ENCODE data around the gene CUX1. TPM values are rescaled to one million over a fixed set of nuclear protein-coding genes. Genes with fewer than 3 reads are reported as not detected.
A peak's percentile ranks its signal among the peaks of the same experiment; 100 is the strongest.

The CUX1 gene
- total RNA-seq, 4 donors from 2014 or later = 93.8 to 156 (median 112) TPM

DNA sequence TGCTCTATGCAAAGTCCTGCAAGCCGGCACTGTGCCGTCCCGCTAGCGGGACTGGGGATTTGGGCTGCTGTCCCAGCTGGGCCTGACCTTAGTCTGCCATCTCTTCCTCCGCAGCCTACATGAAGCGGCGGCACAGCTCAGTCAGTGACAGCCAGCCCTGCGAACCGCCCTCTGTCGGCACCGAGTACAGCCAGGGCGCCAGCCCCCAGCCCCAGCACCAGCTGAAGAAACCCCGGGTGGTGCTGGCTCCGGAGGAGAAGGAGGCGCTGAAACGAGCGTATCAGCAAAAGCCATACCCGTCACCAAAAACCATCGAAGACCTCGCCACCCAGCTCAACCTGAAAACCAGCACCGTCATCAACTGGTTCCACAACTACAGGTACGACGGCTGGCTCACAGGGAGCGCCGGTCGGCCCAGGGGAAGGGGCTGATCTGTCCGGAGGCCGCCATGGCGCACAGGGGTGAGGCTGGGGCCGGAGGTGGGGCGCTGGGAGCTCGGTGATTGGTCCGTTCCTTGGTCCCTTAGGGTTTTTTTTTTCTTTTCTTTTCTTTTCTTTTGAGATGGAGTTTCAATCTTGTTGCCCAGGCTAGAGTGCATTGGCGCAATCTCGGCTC, 421.9 kb downstream of the CUX1 start:
- DNase-seq = no peak
- Histone ChIP-seq H3K36me3 (peaks cover 17 to 18% of the 10 kb centered on the region in 2 donors), H3K9me3 (no peaks in the 10 kb centered on the region), H3K4me3 (replicated peaks in 1 of 3) (no peak overlapping the region), H3K27ac (no peak overlapping the region), H3K4me1 (no peaks in the 10 kb centered on the region), H3K27me3 (no peaks in the 10 kb centered on the region)
- intact Hi-C loops (cut with DNase I) = loop anchor here (5.0 to 10.0 kb wide), 3 partner anchors 425 to 637 kb away; partner anchors contain the start of gene CUX1
- WGBS, 2 donors = 97 to 98% methylated on average over 30 to 32 of the region's 35 CpGs
- TF ChIP-seq, protein P1, sequence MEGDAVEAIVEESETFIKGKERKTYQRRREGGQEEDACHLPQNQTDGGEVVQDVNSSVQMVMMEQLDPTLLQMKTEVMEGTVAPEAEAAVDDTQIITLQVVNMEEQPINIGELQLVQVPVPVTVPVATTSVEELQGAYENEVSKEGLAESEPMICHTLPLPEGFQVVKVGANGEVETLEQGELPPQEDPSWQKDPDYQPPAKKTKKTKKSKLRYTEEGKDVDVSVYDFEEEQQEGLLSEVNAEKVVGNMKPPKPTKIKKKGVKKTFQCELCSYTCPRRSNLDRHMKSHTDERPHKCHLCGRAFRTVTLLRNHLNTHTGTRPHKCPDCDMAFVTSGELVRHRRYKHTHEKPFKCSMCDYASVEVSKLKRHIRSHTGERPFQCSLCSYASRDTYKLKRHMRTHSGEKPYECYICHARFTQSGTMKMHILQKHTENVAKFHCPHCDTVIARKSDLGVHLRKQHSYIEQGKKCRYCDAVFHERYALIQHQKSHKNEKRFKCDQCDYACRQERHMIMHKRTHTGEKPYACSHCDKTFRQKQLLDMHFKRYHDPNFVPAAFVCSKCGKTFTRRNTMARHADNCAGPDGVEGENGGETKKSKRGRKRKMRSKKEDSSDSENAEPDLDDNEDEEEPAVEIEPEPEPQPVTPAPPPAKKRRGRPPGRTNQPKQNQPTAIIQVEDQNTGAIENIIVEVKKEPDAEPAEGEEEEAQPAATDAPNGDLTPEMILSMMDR (IDR thresholded peaks at IDR 0.05) = no peak
- no peak for TF ChIP-seq POLR2A (IDR thresholded peaks at IDR 0.05)

DNA sequence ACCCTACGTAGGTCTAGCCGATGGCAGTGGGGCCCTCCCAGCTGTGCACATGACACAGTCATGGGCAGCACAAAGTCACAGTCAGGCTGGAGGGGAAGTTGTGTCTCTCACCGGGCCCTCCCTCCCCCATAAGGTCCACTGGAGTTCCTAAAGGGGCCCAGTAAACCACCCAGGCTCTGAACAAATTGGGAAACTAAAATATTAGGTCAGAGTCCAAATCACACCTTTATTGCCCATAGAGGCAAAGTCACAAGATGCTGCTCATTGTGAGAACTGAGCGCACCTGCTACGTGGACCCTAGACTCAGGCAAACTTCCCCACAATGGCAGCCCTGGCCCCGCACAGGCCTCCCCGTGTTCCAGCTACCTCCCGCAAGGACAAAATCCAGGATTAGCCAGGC, 424.0 kb downstream of the CUX1 start:
- Histone ChIP-seq H3K9me3 (no peaks in the 10 kb centered on the region), H3K27ac (no peak overlapping the region), H3K4me3 (replicated peaks in 1 of 3) (no peak overlapping the region), H3K4me1 (no peaks in the 10 kb centered on the region), H3K36me3 (peaks cover 14 to 17% of the 10 kb centered on the region in 2 donors), H3K27me3 (no peaks in the 10 kb centered on the region)
- 95 to 98% methylated on average over 6 to 8 of the region's 8 CpGs for WGBS, 2 donors
- no peak for DNase-seq
- TF ChIP-seq POLR2A (IDR thresholded peaks at IDR 0.05) = no peak
- TF ChIP-seq, protein P1 (IDR thresholded peaks at IDR 0.05) = no peak
- intact Hi-C loops (cut with DNase I) = no loop called here

DNA sequence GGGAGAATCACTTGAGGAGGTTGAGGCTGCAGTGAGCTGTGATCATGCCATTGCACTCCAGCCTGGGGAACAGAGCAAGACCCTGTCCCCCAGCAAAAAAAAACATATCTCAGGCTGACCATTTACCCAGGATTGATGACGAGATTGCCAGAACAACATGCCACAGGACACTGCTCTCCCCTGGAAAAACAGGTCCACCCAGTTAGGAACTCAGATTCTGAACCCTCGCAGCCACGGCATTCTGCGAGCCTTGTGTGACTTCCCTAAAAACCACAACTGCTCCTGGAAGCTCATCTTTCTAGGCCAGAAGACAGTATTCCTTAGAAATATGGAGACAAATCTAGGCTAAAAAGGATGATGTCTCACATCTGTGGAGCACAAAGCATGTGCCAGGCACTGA, 427.2 kb downstream of the CUX1 start:
- no peak overlapping the region for H3K4me3 ChIP-seq (replicated peaks in 1 of 3)
- no peaks in the 10 kb centered on the region for H3K9me3 ChIP-seq
- intact Hi-C loops (cut with DNase I) = no loop called here
- 31 to 56% methylated on average over 4 of the region's 4 CpGs for WGBS, 2 donors
- DNase-seq = peak in 1 of 2 donors; percentile 16
- H3K27ac ChIP-seq = no peak overlapping the region
- H3K27me3 ChIP-seq = no peaks in the 10 kb centered on the region
- H3K4me1 ChIP-seq = no peaks in the 10 kb centered on the region
- TF ChIP-seq, protein P1 (IDR thresholded peaks at IDR 0.05) = no peak
- no peak for TF ChIP-seq POLR2A (IDR thresholded peaks at IDR 0.05)
- H3K36me3 ChIP-seq = peaks cover 11 to 13% of the 10 kb centered on the region in 2 donors

DNA sequence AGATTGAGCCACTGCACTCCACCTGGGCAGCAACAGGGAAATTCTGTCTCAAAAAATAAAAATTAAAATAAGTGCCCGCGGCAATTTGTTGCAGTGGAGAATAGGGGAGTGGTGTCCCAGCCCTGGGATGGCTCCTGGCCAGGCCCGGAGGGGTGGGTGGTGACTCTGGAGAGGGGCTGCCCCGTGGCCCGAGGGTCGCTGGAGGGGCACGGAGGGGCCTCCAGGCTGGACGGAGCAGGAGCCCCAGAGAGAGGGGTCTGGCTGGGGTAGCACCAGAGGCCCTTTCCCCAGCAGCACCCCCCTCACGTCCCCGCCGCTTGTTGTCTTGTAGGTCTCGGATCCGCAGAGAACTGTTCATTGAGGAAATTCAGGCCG, 430.6 kb downstream of the CUX1 start:
- intact Hi-C loops (cut with DNase I) = no loop called here

More for the DNA sequence above, 430.6 kb downstream of the CUX1 start:
- Histone ChIP-seq H3K36me3 (peaks cover 0 to 8% of the 10 kb centered on the region in 2 donors), H3K9me3 (no peaks in the 10 kb centered on the region), H3K4me3 (replicated peaks in 1 of 3) (no peak overlapping the region), H3K4me1 (peaks cover 10 to 14% of the 10 kb centered on the region in 2 donors), H3K27me3 (no peaks in the 10 kb centered on the region), H3K27ac (no peak overlapping the region)
- WGBS, 2 donors = 83% methylated on average over 13 of the region's 14 CpGs
- no peak for DNase-seq
- TF ChIP-seq, protein P1 (IDR thresholded peaks at IDR 0.05) = no peak
- TF ChIP-seq POLR2A (IDR thresholded peaks at IDR 0.05) = no peak
